Smooth muscle cell (in vitro differentiated cells): ENCODE measurements around the gene CYP4F8. TPM values are rescaled to one million over a fixed set of nuclear protein-coding genes. Genes with fewer than 3 reads are reported as not detected.

ENCODE experiments used
- DNase-seq: peaks from one replicate; lab custom pipeline; 2025; ENCODE audit not compliant: unreplicated experiment; lab: John Stamatoyannopoulos, UW
- H2AFZ ChIP-seq: fragments of 200-600 bp; sonication (generic); 2 replicates; pipeline ENCODE4 v1.6.0; 2016; ENCODE audit warnings: antibody characterized with exemption, low read depth, mild to moderate bottlenecking
- H3F3A ChIP-seq: fragments of 200-600 bp; sonication (generic); 2 replicates; pipeline ENCODE4 v1.6.0; 2017; ENCODE audit warnings: antibody characterized with exemption, low read depth
- H3K27ac ChIP-seq: fragments of 200-600 bp; sonication (generic); 2 replicates; pipeline ENCODE4 v1.5.1; 2016; ENCODE audit warnings: low read depth, mild to moderate bottlenecking
- H3K27me3 ChIP-seq: fragments of 200-600 bp; sonication (generic); 2 replicates; pipeline ENCODE4 v1.6.1; 2016; ENCODE audit warnings: low read depth, mild to moderate bottlenecking
- H3K36me3 ChIP-seq: fragments of 200-600 bp; sonication (generic); 2 replicates; pipeline ENCODE4 v1.5.1; 2016; ENCODE audit warnings: low read depth
- H3K4me1 ChIP-seq: fragments of 200-600 bp; sonication (generic); 2 replicates; pipeline ENCODE4 v1.5.1; 2016; ENCODE audit warnings: low read depth
- H3K4me2 ChIP-seq: fragments of 200-600 bp; sonication (generic); 2 replicates; pipeline ENCODE4 v1.6.0; 2016; ENCODE audit warnings: mild to moderate bottlenecking
- H3K4me3 ChIP-seq: fragments of 200-600 bp; sonication (generic); 2 replicates; pipeline ENCODE4 v1.5.1; 2016; ENCODE audit warnings: mild to moderate bottlenecking
- H3K79me2 ChIP-seq: fragments of 200-600 bp; sonication (generic); 2 replicates; pipeline ENCODE4 v1.6.0; 2016; ENCODE audit warnings: low read depth, mild to moderate bottlenecking
- H3K9ac ChIP-seq: fragments of 200-600 bp; sonication (generic); 2 replicates; pipeline ENCODE4 v1.6.0; 2016; ENCODE audit warnings: low read depth
- H3K9me3 ChIP-seq: fragments of 200-600 bp; sonication (generic); replicated peaks from 2 replicates; pipeline ENCODE4 v1.5.1; 2016; ENCODE audit warnings: low read depth
- H4K20me1 ChIP-seq: fragments of 200-600 bp; sonication (generic); 2 replicates; pipeline ENCODE4 v1.6.0; 2016; ENCODE audit warnings: low read depth
- CTCF ChIP-seq: fragments of 200-600 bp; sonication (generic); IDR thresholded peaks from 2 replicates; pipeline ENCODE4 v1.5.1; 2017; ENCODE audit warnings: borderline replicate concordance, mild to moderate bottlenecking, antibody characterized with exemption; ENCODE audit not compliant: insufficient read depth, poor library complexity, severe bottlenecking
- WGBS: methylation state at CpG from one replicate; pipeline ENCODE4 v1.1.7; 2016; ENCODE audit warnings: low lambda C conversion rate; 5-methylcytosine and 5-hydroxymethylcytosine counted together
- polyA plus RNA-seq: library from polyadenylated mRNA; unstranded; fragments of >200 nt; fragmentation: Nextera tagmentation; extraction: Ambion mirVana; gene quantifications from 2 replicates; pipeline ENCODE4 v1.2.1, GENCODE V29; 2016
- total RNA-seq: library from RNA; depleted of rRNA; stranded (reverse); fragments of >200 nt; gene quantifications from 2 replicates; pipeline ENCODE4 v1.2.3, GENCODE V29; 2014

The CYP4F8 gene
- total and polyA plus RNA-seq, 2 experiments from 2014 or later: not detected

DNA sequence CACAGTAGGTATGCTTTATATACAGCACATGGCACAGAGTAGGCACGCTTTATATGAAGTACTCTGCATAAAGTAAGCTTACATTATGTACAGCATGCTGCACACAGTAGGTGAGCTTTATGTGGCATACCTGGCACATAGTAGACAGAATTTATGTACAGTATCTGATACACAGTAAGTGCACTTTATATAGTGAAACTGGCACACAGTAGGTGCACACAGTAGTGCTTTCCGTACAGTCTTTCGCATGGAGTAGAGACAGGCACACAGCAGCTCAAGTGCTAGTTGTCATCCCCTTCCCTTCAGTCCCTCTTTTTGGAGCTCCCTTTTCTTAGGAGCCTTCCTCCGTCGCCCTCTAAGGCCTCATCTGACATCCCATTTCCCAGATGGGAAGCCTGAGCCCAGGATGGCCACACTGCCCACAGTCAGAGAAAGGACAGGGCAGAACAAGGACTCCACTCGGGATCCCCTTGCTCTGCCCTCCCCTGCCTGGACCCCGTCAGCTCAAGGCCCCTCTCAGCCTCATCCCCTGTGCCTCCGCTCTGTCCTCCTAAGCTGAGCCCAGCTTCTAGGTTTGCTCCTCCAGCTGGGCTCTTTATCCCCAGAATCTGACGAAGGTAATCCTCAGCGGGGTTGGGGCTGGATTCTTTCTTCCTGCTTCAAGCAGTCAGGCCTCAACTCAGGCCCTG, 57.0 kb downstream of the CYP4F8 start:
- H3K4me2 ChIP-seq: no peak overlapping the region
- no peaks in the 10 kb centered on the region for H3K4me1 ChIP-seq
- no peaks in the 10 kb centered on the region for H4K20me1 ChIP-seq
- peaks cover 4% of the 10 kb centered on the region for H3K9me3 ChIP-seq
- no peak overlapping the region for H2AFZ ChIP-seq
- TF ChIP-seq CTCF: no peak
- DNase-seq: no peak
- no peak overlapping the region for H3K4me3 ChIP-seq
- H3K36me3 ChIP-seq: no peaks in the 10 kb centered on the region
- no peaks in the 10 kb centered on the region for H3F3A ChIP-seq
- H3K9ac ChIP-seq: no peak overlapping the region
- H3K27ac ChIP-seq: no peak overlapping the region
- H3K27me3 ChIP-seq: no peaks in the 10 kb centered on the region
- WGBS: 58% methylated on average over 10 of the region's 10 CpGs
- H3K79me2 ChIP-seq: no peaks in the 10 kb centered on the region

DNA sequence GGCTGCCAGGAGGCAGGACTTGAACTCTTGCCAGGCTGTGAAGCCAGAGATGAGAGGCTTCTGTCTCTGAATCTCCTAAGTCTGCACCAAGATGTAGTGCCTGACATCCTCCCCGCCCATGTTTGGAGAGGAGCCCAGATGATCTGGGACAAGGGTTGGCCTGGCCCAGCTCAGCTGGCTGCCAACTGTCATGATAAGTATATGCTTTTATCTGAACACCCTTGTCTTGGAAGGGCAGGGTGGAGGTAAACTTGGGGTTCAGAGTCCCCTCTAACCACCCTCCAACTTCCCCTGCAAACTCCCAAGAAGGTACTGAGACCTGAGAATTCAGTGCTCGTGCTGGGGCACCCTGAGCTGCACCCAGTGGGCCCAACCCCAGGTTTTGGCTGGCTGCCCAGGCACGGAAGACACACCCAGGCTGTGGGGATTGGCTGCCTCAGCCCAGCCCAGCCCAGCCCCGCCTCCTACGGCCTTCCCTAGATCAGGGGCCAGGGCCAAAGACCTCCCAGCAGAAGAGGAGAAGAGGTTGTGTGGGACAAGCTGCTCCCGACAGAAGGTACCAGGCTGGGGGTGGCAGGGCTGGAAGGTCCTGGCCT, 57.7 kb downstream of the CYP4F8 start, which contains the start of gene CYP4F12:
Gene CYP4F12 (plus strand): TSS at position 508 of the 596 bp plus-strand sequence. CDS start 443 bp downstream, outside the sequence.
- H3K36me3 ChIP-seq: no peaks in the 10 kb centered on the region
- no peaks in the 10 kb centered on the region for H3K27me3 ChIP-seq
- no peak for TF ChIP-seq CTCF
- no peaks in the 10 kb centered on the region for H4K20me1 ChIP-seq
- no peaks in the 10 kb centered on the region for H3K4me1 ChIP-seq
- no peaks in the 10 kb centered on the region for H3K79me2 ChIP-seq
- peaks cover 4% of the 10 kb centered on the region for H3K9me3 ChIP-seq
- no peak within 1 kb of the TSS for H3K9ac ChIP-seq
- no peaks in the 10 kb centered on the region for H3F3A ChIP-seq
- H3K27ac ChIP-seq: no peak within 1 kb of the TSS
- no peak within 1 kb of the TSS for H3K4me3 ChIP-seq
- H2AFZ ChIP-seq: no peak within 1 kb of the TSS
- WGBS: 51% methylated on average over 6 of the region's 6 CpGs
- no peak within 1 kb of the TSS for H3K4me2 ChIP-seq
- DNase-seq: no peak

DNA sequence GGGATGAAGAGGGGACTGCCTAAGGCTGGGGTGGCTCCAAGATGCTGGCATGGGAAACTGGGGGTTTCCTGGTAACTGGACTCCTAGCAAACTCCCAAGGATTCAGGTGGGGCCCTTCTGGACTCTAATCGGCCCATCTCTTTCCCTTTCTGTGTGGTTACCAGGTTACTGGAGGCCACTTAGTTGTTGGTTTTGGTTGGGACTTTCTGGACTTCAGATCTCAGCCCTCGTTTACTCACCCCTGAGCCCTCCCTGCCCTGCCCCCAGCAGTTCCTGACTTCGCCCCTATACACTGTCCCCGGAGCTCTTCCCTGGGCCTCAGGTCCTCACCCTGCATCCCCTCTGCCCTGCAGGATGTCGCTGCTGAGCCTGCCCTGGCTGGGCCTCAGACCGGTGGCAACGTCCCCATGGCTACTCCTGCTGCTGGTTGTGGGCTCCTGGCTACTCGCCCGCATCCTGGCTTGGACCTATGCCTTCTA, 58.2 kb downstream of the CYP4F8 start:
- WGBS: 31% methylated on average over 9 of the region's 9 CpGs
- Histone ChIP-seq H3K36me3 (no peaks in the 10 kb centered on the region), H3F3A (no peaks in the 10 kb centered on the region), H3K27me3 (no peaks in the 10 kb centered on the region), H3K4me1 (no peaks in the 10 kb centered on the region), H3K9me3 (peaks cover 4% of the 10 kb centered on the region), H4K20me1 (no peaks in the 10 kb centered on the region), H3K27ac (no peak overlapping the region), H3K4me3 (no peak overlapping the region), H2AFZ (no peak overlapping the region), H3K4me2 (no peak overlapping the region), H3K9ac (no peak overlapping the region), H3K79me2 (no peaks in the 10 kb centered on the region)
- no peak for DNase-seq
- no peak for TF ChIP-seq CTCF

DNA sequence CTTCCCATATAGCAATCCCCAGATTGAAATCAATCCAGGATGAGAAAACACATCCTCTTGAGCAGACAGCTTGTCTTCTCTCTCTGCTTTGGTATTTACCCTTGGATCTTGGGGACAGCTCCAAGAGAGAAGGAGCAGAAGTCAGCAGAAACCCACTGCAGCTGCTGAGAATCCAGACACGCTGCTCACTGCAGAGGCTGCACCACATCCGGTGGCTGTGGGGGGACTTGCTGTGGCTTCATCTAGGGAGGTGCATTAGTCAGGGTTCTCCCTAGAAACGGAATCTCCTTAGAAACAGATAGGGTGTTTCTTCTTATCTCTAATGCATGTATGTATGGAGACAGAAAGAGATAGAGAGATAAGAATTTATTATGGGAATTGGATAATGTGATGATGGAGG, 60.5 kb downstream of the CYP4F8 start:
- no peak overlapping the region for H2AFZ ChIP-seq

More for the DNA sequence above, 60.5 kb downstream of the CYP4F8 start:
- Histone ChIP-seq H3K9ac (no peak overlapping the region), H3K4me1 (no peaks in the 10 kb centered on the region), H3K9me3 (no peaks in the 10 kb centered on the region), H3K4me3 (no peak overlapping the region), H3K36me3 (no peaks in the 10 kb centered on the region), H3K4me2 (no peak overlapping the region), H3K79me2 (no peaks in the 10 kb centered on the region), H3K27ac (no peak overlapping the region), H3F3A (no peaks in the 10 kb centered on the region), H3K27me3 (no peaks in the 10 kb centered on the region), H4K20me1 (no peaks in the 10 kb centered on the region)
- TF ChIP-seq CTCF: no peak
- 52% methylated on average over 3 of the region's 3 CpGs for WGBS
- no peak for DNase-seq
